Mesothelial cell of epicardium (in vitro differentiated cells): ENCODE results near the gene SYT9. TPM values are rescaled to one million over a fixed set of nuclear protein-coding genes. Genes with fewer than 3 reads are reported as not detected.
A peak's percentile ranks its signal among the peaks of the same experiment; 100 is the strongest.

Source experiments
- DNase-seq, 2 experiments: peaks; one replicate each; pipeline ENCODE4 v3.0.0; 2021; ENCODE audit warnings: low spot score in 2 of 2; ENCODE audit not compliant: unreplicated experiment in 2 of 2
- H3K27ac Mint-ChIP-seq: 2 replicates; pipeline ENCODE4 v1.8.0; 2021; ENCODE audit warnings: mixed read lengths
- H3K27me3 Mint-ChIP-seq: 2 replicates; pipeline ENCODE4 v1.8.0; 2021; ENCODE audit warnings: low read depth, mixed read lengths
- H3K36me3 Mint-ChIP-seq: 2 replicates; pipeline ENCODE4 v1.8.0; 2021; ENCODE audit warnings: mixed read lengths
- H3K4me1 Mint-ChIP-seq: 2 replicates; pipeline ENCODE4 v1.8.0; 2021; ENCODE audit warnings: mixed read lengths
- H3K4me3 Mint-ChIP-seq: 2 replicates; pipeline ENCODE4 v1.8.0; 2021; ENCODE audit warnings: mild to moderate bottlenecking, moderate library complexity, mixed read lengths
- H3K9me3 Mint-ChIP-seq: 2 replicates; pipeline ENCODE4 v1.8.0; 2021; ENCODE audit warnings: mixed read lengths
- CTCF ChIP-seq: fragments of 200-600 bp; sonication (generic); IDR thresholded peaks from one replicate; pipeline ENCODE4 v1.5.0; 2021; ENCODE audit warnings: antibody characterized with exemption; ENCODE audit not compliant: unreplicated experiment
- total RNA-seq: library from RNA; stranded (reverse); gene quantifications from 3 replicates; pipeline ENCODE4 v1.2.1, GENCODE V29; 2021

Gene SYT9
- total RNA-seq, 1 donor from 2014 or later: 3.7 TPM

GRCh38 chr11:7444091-7444981 is 192.6 kb downstream of the SYT9 start:
- no peak for TF ChIP-seq CTCF
- no peak for DNase-seq
- Mint-ChIP-seq H3K27ac (peak overlapping the region; percentile 60), H3K4me3 (no peak overlapping the region), H3K9me3 (no peaks in the 10 kb centered on the region), H3K27me3 (no peaks in the 10 kb centered on the region), H3K4me1 (peaks cover 32% of the 10 kb centered on the region), H3K36me3 (peaks cover 10% of the 10 kb centered on the region)

- Mint-ChIP-seq H3K27me3 (no peaks in the 10 kb centered on the region), H3K4me1 (peaks cover 44% of the 10 kb centered on the region), H3K9me3 (no peaks in the 10 kb centered on the region), H3K36me3 (peaks cover 5% of the 10 kb centered on the region), H3K27ac (peak overlapping the region; percentile 3), H3K4me3 (no peak overlapping the region)
- no peak for TF ChIP-seq CTCF
- DNase-seq: no peak
Measured at GRCh38 chr11:7445564-7445963, 193.9 kb downstream of the SYT9 start.

- Mint-ChIP-seq H3K27me3 (no peaks in the 10 kb centered on the region), H3K4me3 (no peak overlapping the region), H3K4me1 (peaks cover 61% of the 10 kb centered on the region), H3K9me3 (no peaks in the 10 kb centered on the region), H3K36me3 (no peaks in the 10 kb centered on the region), H3K27ac (no peak overlapping the region)
- no peak for TF ChIP-seq CTCF
- no peak for DNase-seq
Measured at GRCh38 chr11:7448201-7448600, 196.5 kb downstream of the SYT9 start.

- no peak overlapping the region for H3K4me3 Mint-ChIP-seq
- peak overlapping the region; percentile 10 for H3K27ac Mint-ChIP-seq
- TF ChIP-seq CTCF: no peak
- peaks cover 56% of the 10 kb centered on the region for H3K4me1 Mint-ChIP-seq
- H3K27me3 Mint-ChIP-seq: no peaks in the 10 kb centered on the region
- H3K36me3 Mint-ChIP-seq: no peaks in the 10 kb centered on the region
- H3K9me3 Mint-ChIP-seq: no peaks in the 10 kb centered on the region
- DNase-seq: no peak
Measured at GRCh38 chr11:7449211-7449840, 197.6 kb downstream of the SYT9 start.

GRCh38 chr11:7449841-7450214 is 198.1 kb downstream of the SYT9 start:
- no peak for TF ChIP-seq CTCF
- DNase-seq: no peak
- Mint-ChIP-seq H3K4me3 (no peak overlapping the region), H3K9me3 (no peaks in the 10 kb centered on the region), H3K27me3 (no peaks in the 10 kb centered on the region), H3K4me1 (peaks cover 51% of the 10 kb centered on the region), H3K36me3 (no peaks in the 10 kb centered on the region), H3K27ac (peak overlapping the region; percentile 10)
